Measurements from ENCODE around the gene RABAC1.

DNA sequence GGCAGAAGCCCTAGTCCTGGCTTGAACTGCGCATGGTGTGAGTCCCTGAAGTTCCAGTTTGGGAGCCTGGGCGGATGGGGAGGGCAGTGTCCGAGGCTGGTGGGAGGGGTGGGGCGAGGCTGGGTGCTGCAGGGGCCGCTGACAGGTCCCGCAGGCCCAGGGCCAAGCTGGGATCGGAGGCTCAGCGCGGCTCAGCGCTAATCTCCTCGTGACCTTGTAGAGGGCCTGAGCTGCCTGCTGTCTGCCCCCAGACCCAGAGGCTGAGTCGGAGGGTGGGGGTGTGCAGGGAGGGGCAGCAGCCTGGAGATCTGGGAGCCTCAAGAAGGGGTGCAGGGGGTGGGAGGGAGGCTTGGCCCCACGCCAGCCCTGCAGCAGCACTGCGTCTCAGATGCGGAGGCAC, 31.9 kb upstream of the RABAC1 start:
- TF ChIP-seq, protein P1, sequence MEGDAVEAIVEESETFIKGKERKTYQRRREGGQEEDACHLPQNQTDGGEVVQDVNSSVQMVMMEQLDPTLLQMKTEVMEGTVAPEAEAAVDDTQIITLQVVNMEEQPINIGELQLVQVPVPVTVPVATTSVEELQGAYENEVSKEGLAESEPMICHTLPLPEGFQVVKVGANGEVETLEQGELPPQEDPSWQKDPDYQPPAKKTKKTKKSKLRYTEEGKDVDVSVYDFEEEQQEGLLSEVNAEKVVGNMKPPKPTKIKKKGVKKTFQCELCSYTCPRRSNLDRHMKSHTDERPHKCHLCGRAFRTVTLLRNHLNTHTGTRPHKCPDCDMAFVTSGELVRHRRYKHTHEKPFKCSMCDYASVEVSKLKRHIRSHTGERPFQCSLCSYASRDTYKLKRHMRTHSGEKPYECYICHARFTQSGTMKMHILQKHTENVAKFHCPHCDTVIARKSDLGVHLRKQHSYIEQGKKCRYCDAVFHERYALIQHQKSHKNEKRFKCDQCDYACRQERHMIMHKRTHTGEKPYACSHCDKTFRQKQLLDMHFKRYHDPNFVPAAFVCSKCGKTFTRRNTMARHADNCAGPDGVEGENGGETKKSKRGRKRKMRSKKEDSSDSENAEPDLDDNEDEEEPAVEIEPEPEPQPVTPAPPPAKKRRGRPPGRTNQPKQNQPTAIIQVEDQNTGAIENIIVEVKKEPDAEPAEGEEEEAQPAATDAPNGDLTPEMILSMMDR (conservative IDR thresholded peaks at IDR 0.05; ENCODE audit: low read depth, low read length) = no peak
- TF ChIP-seq EZH2 (IDR thresholded peaks at IDR 0.05; ENCODE audit: borderline replicate concordance, low read depth, low read length, poor library complexity, severe bottlenecking) = no peak
